ENCODE data around the gene CYP2B6. TPM values are rescaled to one million over a fixed set of nuclear protein-coding genes. Genes with fewer than 3 reads are reported as not detected.
"Not testable (repeated sequence)": the region's sequence is repeated elsewhere in the genome, so short reads cannot be mapped to it uniquely, and the experiment has no call there.

CYP2B6 gene
- polyA plus RNA-seq, 3 donors, result not detected

- no peak overlapping the region for H3K4me2 ChIP-seq (replicated peaks; ENCODE audit: extremely low read depth, low read length, poor library complexity, severe bottlenecking)
Observed at GRCh38 chr19:40962460-40962961, 28.6 kb upstream of the CYP2B6 start.

DNA sequence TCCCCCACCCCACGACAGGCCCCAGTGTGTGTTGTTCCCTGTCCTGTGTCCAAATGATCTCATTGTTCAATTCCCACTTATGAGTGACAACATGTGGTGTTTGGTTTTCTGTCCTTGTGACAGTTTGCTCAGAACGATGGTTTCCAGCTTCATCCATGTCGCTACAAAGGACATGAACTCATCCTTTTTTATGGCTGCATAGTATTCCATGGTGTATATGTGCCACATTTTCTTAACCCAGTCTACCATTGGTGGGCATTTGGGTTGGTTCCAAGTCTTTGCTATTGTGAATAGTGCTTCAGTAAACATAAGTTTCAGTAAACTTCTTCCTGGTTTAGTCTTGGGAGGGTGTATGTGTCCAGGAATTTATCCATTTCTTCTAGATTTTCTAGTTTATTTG, 26.7 kb upstream of the CYP2B6 start:
- peaks cover 0 to 12% (median 7%) of the 10 kb centered on the region in 7 donors for H3K9me3 Mint-ChIP-seq
- H3K4me2 ChIP-seq (replicated peaks; ENCODE audit: extremely low read depth, low read length, poor library complexity, severe bottlenecking); H3K4me3 Mint-ChIP-seq; DNase-seq; H3K27me3 ChIP-seq (ENCODE audit: control insufficient read depth in 2 of 2, insufficient read depth in 2 of 2, low read length in 2 of 2); intact Hi-C loops (cut with micrococcal nuclease); H3K9me3 ChIP-seq (replicated peaks in 1 of 2; ENCODE audit: control insufficient read depth in 1 of 2, insufficient read depth in 1 of 2, low read length in 2 of 2); H2AFZ ChIP-seq (ENCODE audit: insufficient read depth, low read depth, low read length, poor library complexity, severe bottlenecking); H3K79me2 ChIP-seq (ENCODE audit: insufficient read depth, low read length); H4K20me1 ChIP-seq (ENCODE audit: insufficient read depth, low read length); H3K4me1 ChIP-seq (ENCODE audit: control insufficient read depth in 1 of 2, insufficient read depth in 2 of 2, low read length in 2 of 2); H3K27ac Mint-ChIP-seq; H3K36me3 Mint-ChIP-seq; H3K9ac ChIP-seq (ENCODE audit: insufficient read depth, low read length, poor library complexity, severe bottlenecking); H3K4me3 ChIP-seq (replicated peaks in 1 of 3; ENCODE audit: low read depth in 2 of 3, low read length in 3 of 3); H3K36me3 ChIP-seq (replicated peaks in 1 of 2; ENCODE audit: control insufficient read depth in 1 of 2, insufficient read depth in 2 of 2, low read length in 2 of 2); H3K27ac ChIP-seq (ENCODE audit: low read depth in 1 of 2, low read length in 2 of 2); H3K4me1 Mint-ChIP-seq: not testable (repeated sequence)
- H3K27me3 Mint-ChIP-seq (ENCODE audit: low read depth in 3 of 3), result peaks cover 4 to 15% (median 5%) of the 10 kb centered on the region in 3 donors
- WGBS (ENCODE audit: insufficient coverage), result no CpG with 5 or more reads among the region's 3 CpGs

More at GRCh38 chr19:40962460-40962961, 28.6 kb upstream of the CYP2B6 start:
- H3K9me3 ChIP-seq (replicated peaks in 1 of 2; ENCODE audit: control insufficient read depth in 1 of 2, insufficient read depth in 1 of 2, low read length in 2 of 2), result no peaks in the 10 kb centered on the region
- DNase-seq, result no peak
- intact Hi-C loops (cut with micrococcal nuclease), result no loop called here
- Mint-ChIP-seq H3K4me1 (no peaks in the 10 kb centered on the region), H3K27ac (no peak overlapping the region), H3K36me3 (no peaks in the 10 kb centered on the region), H3K27me3 (ENCODE audit: low read depth in 3 of 3) (peaks cover 4 to 12% (median 4%) of the 10 kb centered on the region in 3 donors), H3K4me3 (no peak overlapping the region), H3K9me3 (peaks cover 0 to 12% (median 8%) of the 10 kb centered on the region in 7 donors)
- H3K4me3 ChIP-seq (replicated peaks in 1 of 3; ENCODE audit: low read depth in 2 of 3, low read length in 3 of 3), result no peak overlapping the region
- no peaks in the 10 kb centered on the region for H3K4me1 ChIP-seq (ENCODE audit: control insufficient read depth in 1 of 2, insufficient read depth in 2 of 2, low read length in 2 of 2)
- no peak overlapping the region for H3K9ac ChIP-seq (ENCODE audit: insufficient read depth, low read length, poor library complexity, severe bottlenecking)
- WGBS (ENCODE audit: insufficient coverage), result 83% methylated on average over 1 of the region's 3 CpGs
- H4K20me1 ChIP-seq (ENCODE audit: insufficient read depth, low read length), result no peaks in the 10 kb centered on the region
- no peak overlapping the region for H3K27ac ChIP-seq (ENCODE audit: low read depth in 1 of 2, low read length in 2 of 2)
- no peak for TF ChIP-seq CTCF (IDR thresholded peaks at IDR 0.05)
- no peaks in the 10 kb centered on the region for H3K36me3 ChIP-seq (replicated peaks in 1 of 2; ENCODE audit: control insufficient read depth in 1 of 2, insufficient read depth in 2 of 2, low read length in 2 of 2)
- peaks cover 3 to 4% of the 10 kb centered on the region in 2 donors for H3K27me3 ChIP-seq (ENCODE audit: control insufficient read depth in 2 of 2, insufficient read depth in 2 of 2, low read length in 2 of 2)
- H3K79me2 ChIP-seq (ENCODE audit: insufficient read depth, low read length), result no peaks in the 10 kb centered on the region
- H2AFZ ChIP-seq (ENCODE audit: insufficient read depth, low read depth, low read length, poor library complexity, severe bottlenecking), result no peak overlapping the region

- H3K36me3 ChIP-seq (replicated peaks in 1 of 2; ENCODE audit: control insufficient read depth in 1 of 2, insufficient read depth in 2 of 2, low read length in 2 of 2); DNase-seq; H3K4me1 Mint-ChIP-seq; H2AFZ ChIP-seq (ENCODE audit: insufficient read depth, low read depth, low read length, poor library complexity, severe bottlenecking); H3K4me2 ChIP-seq (replicated peaks; ENCODE audit: extremely low read depth, low read length, poor library complexity, severe bottlenecking); H3K27ac ChIP-seq (ENCODE audit: low read depth in 1 of 2, low read length in 2 of 2); intact Hi-C loops (cut with micrococcal nuclease); H3K27me3 ChIP-seq (ENCODE audit: control insufficient read depth in 2 of 2, insufficient read depth in 2 of 2, low read length in 2 of 2); H3K79me2 ChIP-seq (ENCODE audit: insufficient read depth, low read length); H3K4me1 ChIP-seq (ENCODE audit: control insufficient read depth in 1 of 2, insufficient read depth in 2 of 2, low read length in 2 of 2); H3K36me3 Mint-ChIP-seq; H4K20me1 ChIP-seq (ENCODE audit: insufficient read depth, low read length); H3K9ac ChIP-seq (ENCODE audit: insufficient read depth, low read length, poor library complexity, severe bottlenecking); H3K4me3 Mint-ChIP-seq; H3K4me3 ChIP-seq (replicated peaks in 1 of 3; ENCODE audit: low read depth in 2 of 3, low read length in 3 of 3); H3K9me3 ChIP-seq (replicated peaks in 1 of 2; ENCODE audit: control insufficient read depth in 1 of 2, insufficient read depth in 1 of 2, low read length in 2 of 2); H3K27ac Mint-ChIP-seq: not testable (repeated sequence)
- Mint-ChIP-seq H3K9me3 (peaks cover 0 to 12% (median 7%) of the 10 kb centered on the region in 7 donors), H3K27me3 (ENCODE audit: low read depth in 3 of 3) (peaks cover 4 to 16% (median 9%) of the 10 kb centered on the region in 3 donors)
- WGBS (ENCODE audit: insufficient coverage), result 98% methylated on average over 10 of the region's 35 CpGs
Observed at GRCh38 chr19:40965351-40965750, 25.7 kb upstream of the CYP2B6 start.

GRCh38 chr19:40966591-40966990, 24.5 kb upstream of the CYP2B6 start:
- H3K9ac ChIP-seq (ENCODE audit: insufficient read depth, low read length, poor library complexity, severe bottlenecking); H3K79me2 ChIP-seq (ENCODE audit: insufficient read depth, low read length); H3K4me1 ChIP-seq (ENCODE audit: control insufficient read depth in 1 of 2, insufficient read depth in 2 of 2, low read length in 2 of 2); H3K36me3 ChIP-seq (replicated peaks in 1 of 2; ENCODE audit: control insufficient read depth in 1 of 2, insufficient read depth in 2 of 2, low read length in 2 of 2); intact Hi-C loops (cut with micrococcal nuclease); H3K4me3 Mint-ChIP-seq; H3K9me3 ChIP-seq (replicated peaks in 1 of 2; ENCODE audit: control insufficient read depth in 1 of 2, insufficient read depth in 1 of 2, low read length in 2 of 2); H3K4me2 ChIP-seq (replicated peaks; ENCODE audit: extremely low read depth, low read length, poor library complexity, severe bottlenecking); DNase-seq; H4K20me1 ChIP-seq (ENCODE audit: insufficient read depth, low read length); H3K27me3 ChIP-seq (ENCODE audit: control insufficient read depth in 2 of 2, insufficient read depth in 2 of 2, low read length in 2 of 2); H3K4me1 Mint-ChIP-seq; H3K27ac Mint-ChIP-seq; H3K27ac ChIP-seq (ENCODE audit: low read depth in 1 of 2, low read length in 2 of 2); H2AFZ ChIP-seq (ENCODE audit: insufficient read depth, low read depth, low read length, poor library complexity, severe bottlenecking); H3K4me3 ChIP-seq (replicated peaks in 1 of 3; ENCODE audit: low read depth in 2 of 3, low read length in 3 of 3); H3K36me3 Mint-ChIP-seq: not testable (repeated sequence)
- no CpG with 5 or more reads among the region's 25 CpGs for WGBS (ENCODE audit: insufficient coverage)
- H3K27me3 Mint-ChIP-seq (ENCODE audit: low read depth in 3 of 3), result peaks cover 7 to 12% (median 9%) of the 10 kb centered on the region in 3 donors
- H3K9me3 Mint-ChIP-seq, result peaks cover 0 to 12% (median 7%) of the 10 kb centered on the region in 7 donors
